Measurements from ENCODE around the gene CXCR6.

Gene CXCR6

GRCh38 chr3:45908761-45909160 lies 34.5 kb upstream of the CXCR6 start:
- no peak overlapping the region for H3K18ac ChIP-seq (ENCODE audit: low read length)
- H3K23ac ChIP-seq (ENCODE audit: low read length) = no peak overlapping the region
- no CpG with 5 or more reads among the region's 7 CpGs for WGBS (ENCODE audit: extremely low coverage, insufficient coverage, insufficient read length)
- peaks cover 0 to 3% of the 10 kb centered on the region in 2 experiments for H3K4me1 ChIP-seq (ENCODE audit: control insufficient read depth in 1 of 2, insufficient read depth in 2 of 2, low read length in 2 of 2)
- no peaks in the 10 kb centered on the region for H3K36me3 ChIP-seq (ENCODE audit: control insufficient read depth in 1 of 2, insufficient read depth in 2 of 2, low read length in 2 of 2)
- no peak overlapping the region for H3K27ac ChIP-seq (ENCODE audit: low read depth, low read length)
- H4K12ac ChIP-seq (ENCODE audit: low read depth, low read length) = no peak overlapping the region
- no peak overlapping the region for H2BK12ac ChIP-seq (ENCODE audit: low read length)
- H3K9me3 ChIP-seq (ENCODE audit: insufficient read depth, low read depth, low read length) = no peaks in the 10 kb centered on the region
- DNase-seq = no peak
- no peak overlapping the region for H4K91ac ChIP-seq (ENCODE audit: low read depth, low read length)
- H3K9ac ChIP-seq (ENCODE audit: low read length) = no peak overlapping the region
- no peaks in the 10 kb centered on the region for H3K27me3 ChIP-seq (ENCODE audit: insufficient read depth, low read length)
- no peak overlapping the region for H2AK5ac ChIP-seq (ENCODE audit: low read length)
- no peak overlapping the region for H3K14ac ChIP-seq (ENCODE audit: low read length)
- no peaks in the 10 kb centered on the region for H3K79me1 ChIP-seq (ENCODE audit: low read length)
- no peak overlapping the region for H3K4ac ChIP-seq (ENCODE audit: low read depth, low read length)
- H2AFZ ChIP-seq (ENCODE audit: insufficient read depth, low read length, poor library complexity) = no peak overlapping the region
- H3K79me2 ChIP-seq (ENCODE audit: control insufficient read depth, insufficient read depth, low read length, poor library complexity) = no peaks in the 10 kb centered on the region
- no peak overlapping the region for H2BK5ac ChIP-seq (ENCODE audit: low read depth, low read length, poor library complexity)
- H2BK120ac ChIP-seq (ENCODE audit: insufficient read depth, low read length, poor library complexity) = no peak overlapping the region
- H4K8ac ChIP-seq (ENCODE audit: low read depth, low read length) = no peak overlapping the region
- H3K4me2 ChIP-seq (ENCODE audit: low read length) = no peak overlapping the region
- H3K4me3 ChIP-seq (ENCODE audit: low read depth, low read length) = no peak overlapping the region

- Histone ChIP-seq H2BK120ac (ENCODE audit: insufficient read depth, low read length, poor library complexity) (no peak overlapping the region), H3K36me3 (ENCODE audit: control insufficient read depth in 1 of 2, insufficient read depth in 2 of 2, low read length in 2 of 2) (no peaks in the 10 kb centered on the region), H3K27ac (ENCODE audit: low read depth, low read length) (no peak overlapping the region), H3K14ac (ENCODE audit: low read length) (no peak overlapping the region), H3K79me2 (ENCODE audit: control insufficient read depth, insufficient read depth, low read length, poor library complexity) (no peaks in the 10 kb centered on the region), H3K9me3 (ENCODE audit: insufficient read depth, low read depth, low read length) (no peaks in the 10 kb centered on the region), H4K8ac (ENCODE audit: low read depth, low read length) (no peak overlapping the region), H3K9ac (ENCODE audit: low read length) (no peak overlapping the region), H2AFZ (ENCODE audit: insufficient read depth, low read length, poor library complexity) (no peak overlapping the region), H4K91ac (ENCODE audit: low read depth, low read length) (no peak overlapping the region), H3K4me1 (ENCODE audit: control insufficient read depth in 1 of 2, insufficient read depth in 2 of 2, low read length in 2 of 2) (peaks cover 0 to 3% of the 10 kb centered on the region in 2 experiments), H2BK5ac (ENCODE audit: low read depth, low read length, poor library complexity) (no peak overlapping the region), H3K18ac (ENCODE audit: low read length) (no peak overlapping the region), H3K4me3 (ENCODE audit: low read depth, low read length) (no peak overlapping the region), H4K12ac (ENCODE audit: low read depth, low read length) (no peak overlapping the region), H3K27me3 (ENCODE audit: insufficient read depth, low read length) (no peaks in the 10 kb centered on the region), H3K4me2 (ENCODE audit: low read length) (no peak overlapping the region), H3K4ac (ENCODE audit: low read depth, low read length) (no peak overlapping the region), H2BK12ac (ENCODE audit: low read length) (no peak overlapping the region), H3K23ac (ENCODE audit: low read length) (no peak overlapping the region), H2AK5ac (ENCODE audit: low read length) (no peak overlapping the region), H3K79me1 (ENCODE audit: low read length) (no peaks in the 10 kb centered on the region)
- WGBS (ENCODE audit: extremely low coverage, insufficient coverage, insufficient read length) = no CpG with 5 or more reads among the region's 6 CpGs
- no peak for DNase-seq
These were observed 33.7 kb upstream of the CXCR6 start for GRCh38 chr3:45909542-45909941.

DNA sequence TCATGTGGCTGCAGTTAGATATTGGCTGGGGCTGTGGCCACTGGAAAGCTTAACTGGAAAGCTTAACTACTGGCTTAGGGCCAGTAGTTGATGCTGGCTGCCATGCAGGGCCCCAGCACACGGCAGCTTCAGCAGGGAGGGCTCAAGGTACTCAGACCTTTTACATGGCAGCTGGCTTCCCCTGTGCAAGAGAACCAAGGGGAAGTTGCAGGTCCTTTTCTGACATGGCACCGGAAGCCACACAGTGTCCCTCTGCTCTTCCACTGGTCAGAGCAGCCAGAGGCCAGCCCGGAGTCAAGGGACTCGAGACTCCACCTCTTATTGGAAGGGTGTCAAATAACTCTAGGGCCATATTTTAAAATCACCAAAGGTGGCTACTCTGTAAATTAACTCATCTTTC lies 32.4 kb upstream of the CXCR6 start:
- no peaks in the 10 kb centered on the region for H3K79me2 ChIP-seq (ENCODE audit: control insufficient read depth, insufficient read depth, low read length, poor library complexity)
- H2BK12ac ChIP-seq (ENCODE audit: low read length) = no peak overlapping the region
- H2BK5ac ChIP-seq (ENCODE audit: low read depth, low read length, poor library complexity) = no peak overlapping the region
- no peak overlapping the region for H3K14ac ChIP-seq (ENCODE audit: low read length)
- H3K9ac ChIP-seq (ENCODE audit: low read length) = no peak overlapping the region
- no peak overlapping the region for H3K18ac ChIP-seq (ENCODE audit: low read length)
- H4K91ac ChIP-seq (ENCODE audit: low read depth, low read length) = no peak overlapping the region
- H3K79me1 ChIP-seq (ENCODE audit: low read length) = no peaks in the 10 kb centered on the region
- H3K4me3 ChIP-seq (ENCODE audit: low read depth, low read length) = no peak overlapping the region
- H3K27ac ChIP-seq (ENCODE audit: low read depth, low read length) = no peak overlapping the region
- no peak for DNase-seq
- H2AK5ac ChIP-seq (ENCODE audit: low read length) = no peak overlapping the region
- H3K4me2 ChIP-seq (ENCODE audit: low read length) = no peak overlapping the region
- H4K8ac ChIP-seq (ENCODE audit: low read depth, low read length) = no peak overlapping the region
- H3K4me1 ChIP-seq (ENCODE audit: control insufficient read depth in 1 of 2, insufficient read depth in 2 of 2, low read length in 2 of 2) = peaks cover 0 to 3% of the 10 kb centered on the region in 2 experiments
- no peak overlapping the region for H3K4ac ChIP-seq (ENCODE audit: low read depth, low read length)
- WGBS (ENCODE audit: extremely low coverage, insufficient coverage, insufficient read length) = no CpG with 5 or more reads among the region's 4 CpGs
- peaks cover 1% of the 10 kb centered on the region for H3K9me3 ChIP-seq (ENCODE audit: insufficient read depth, low read depth, low read length)
- H3K23ac ChIP-seq (ENCODE audit: low read length) = no peak overlapping the region
- H3K36me3 ChIP-seq (ENCODE audit: control insufficient read depth in 1 of 2, insufficient read depth in 2 of 2, low read length in 2 of 2) = no peaks in the 10 kb centered on the region
- no peak overlapping the region for H2BK120ac ChIP-seq (ENCODE audit: insufficient read depth, low read length, poor library complexity)
- no peak overlapping the region for H4K12ac ChIP-seq (ENCODE audit: low read depth, low read length)
- no peak overlapping the region for H2AFZ ChIP-seq (ENCODE audit: insufficient read depth, low read length, poor library complexity)
- H3K27me3 ChIP-seq (ENCODE audit: insufficient read depth, low read length) = no peaks in the 10 kb centered on the region

GRCh38 chr3:45911511-45912226 lies 31.6 kb upstream of the CXCR6 start:
- Histone ChIP-seq H2AK5ac (ENCODE audit: low read length) (no peak overlapping the region), H3K79me2 (ENCODE audit: control insufficient read depth, insufficient read depth, low read length, poor library complexity) (no peaks in the 10 kb centered on the region), H2BK5ac (ENCODE audit: low read depth, low read length, poor library complexity) (no peak overlapping the region), H3K23ac (ENCODE audit: low read length) (no peak overlapping the region), H2BK12ac (ENCODE audit: low read length) (no peak overlapping the region), H3K18ac (ENCODE audit: low read length) (no peak overlapping the region), H2AFZ (ENCODE audit: insufficient read depth, low read length, poor library complexity) (no peak overlapping the region), H4K12ac (ENCODE audit: low read depth, low read length) (no peak overlapping the region), H3K4ac (ENCODE audit: low read depth, low read length) (no peak overlapping the region), H3K79me1 (ENCODE audit: low read length) (no peaks in the 10 kb centered on the region), H4K91ac (ENCODE audit: low read depth, low read length) (no peak overlapping the region), H3K27me3 (ENCODE audit: insufficient read depth, low read length) (no peaks in the 10 kb centered on the region), H3K4me1 (ENCODE audit: control insufficient read depth in 1 of 2, insufficient read depth in 2 of 2, low read length in 2 of 2) (peaks cover 0 to 3% of the 10 kb centered on the region in 2 experiments), H3K4me2 (ENCODE audit: low read length) (no peak overlapping the region), H3K9me3 (ENCODE audit: insufficient read depth, low read depth, low read length) (peaks cover 1% of the 10 kb centered on the region), H3K4me3 (ENCODE audit: low read depth, low read length) (no peak overlapping the region), H4K8ac (ENCODE audit: low read depth, low read length) (no peak overlapping the region), H2BK120ac (ENCODE audit: insufficient read depth, low read length, poor library complexity) (no peak overlapping the region), H3K14ac (ENCODE audit: low read length) (no peak overlapping the region), H3K36me3 (ENCODE audit: control insufficient read depth in 1 of 2, insufficient read depth in 2 of 2, low read length in 2 of 2) (no peaks in the 10 kb centered on the region), H3K9ac (ENCODE audit: low read length) (no peak overlapping the region), H3K27ac (ENCODE audit: low read depth, low read length) (no peak overlapping the region)
- WGBS (ENCODE audit: extremely low coverage, insufficient coverage, insufficient read length) = 100% methylated on average over 2 of the region's 11 CpGs
- DNase-seq = no peak
